ENCODE measurements around the gene GRIN2A. TPM values are rescaled to one million over a fixed set of nuclear protein-coding genes. Genes with fewer than 3 reads are reported as not detected.

The GRIN2A gene
- total and polyA plus RNA-seq, 2 experiments from 2014 or later: 0.05 to 1.6 TPM

DNA sequence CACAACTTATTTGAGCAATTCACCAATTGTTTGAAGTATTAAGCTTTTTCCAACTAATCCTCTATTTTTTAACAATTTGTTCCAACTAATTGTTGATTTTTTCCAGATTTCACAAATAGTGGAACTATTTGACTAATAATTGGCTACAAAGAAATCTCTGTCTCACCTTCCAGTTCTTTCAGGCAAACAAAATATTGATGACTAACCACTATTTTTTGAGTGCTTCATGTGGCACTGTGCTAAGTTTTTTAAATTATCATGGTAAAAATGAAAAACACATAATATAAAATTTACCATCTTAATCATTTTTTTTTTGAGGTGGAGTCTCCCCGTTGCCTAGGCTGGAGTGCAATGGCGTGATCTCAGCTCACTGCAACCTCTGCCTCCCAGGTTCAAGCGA is 24.6 kb upstream of the GRIN2A start:
- H3K4me1 ChIP-seq (ENCODE audit: insufficient read depth): no peaks in the 10 kb centered on the region
- no peak overlapping the region for H3K27ac ChIP-seq
- H3K79me2 ChIP-seq: no peaks in the 10 kb centered on the region
- no peak for DNase-seq (ENCODE audit: low spot score)
- H2AFZ ChIP-seq: no peak overlapping the region
- no peaks in the 10 kb centered on the region for H3K27me3 ChIP-seq
- H4K20me1 ChIP-seq (ENCODE audit: insufficient read depth, poor library complexity, severe bottlenecking): no peaks in the 10 kb centered on the region
- H3K4me2 ChIP-seq: no peak overlapping the region
- 91% methylated on average over 3 of the region's 3 CpGs for WGBS (ENCODE audit: low lambda C conversion rate, missing lambda C conversion rate)
- no peak overlapping the region for H3K4me3 ChIP-seq
- H3K36me3 ChIP-seq (replicated peaks; ENCODE audit: insufficient read depth, low read depth): no peaks in the 10 kb centered on the region
- no peaks in the 10 kb centered on the region for H3K9me3 ChIP-seq (ENCODE audit: low read depth)
- H3K9me2 ChIP-seq (replicated peaks; ENCODE audit: insufficient read depth): no peaks in the 10 kb centered on the region
- TF ChIP-seq, protein P1, sequence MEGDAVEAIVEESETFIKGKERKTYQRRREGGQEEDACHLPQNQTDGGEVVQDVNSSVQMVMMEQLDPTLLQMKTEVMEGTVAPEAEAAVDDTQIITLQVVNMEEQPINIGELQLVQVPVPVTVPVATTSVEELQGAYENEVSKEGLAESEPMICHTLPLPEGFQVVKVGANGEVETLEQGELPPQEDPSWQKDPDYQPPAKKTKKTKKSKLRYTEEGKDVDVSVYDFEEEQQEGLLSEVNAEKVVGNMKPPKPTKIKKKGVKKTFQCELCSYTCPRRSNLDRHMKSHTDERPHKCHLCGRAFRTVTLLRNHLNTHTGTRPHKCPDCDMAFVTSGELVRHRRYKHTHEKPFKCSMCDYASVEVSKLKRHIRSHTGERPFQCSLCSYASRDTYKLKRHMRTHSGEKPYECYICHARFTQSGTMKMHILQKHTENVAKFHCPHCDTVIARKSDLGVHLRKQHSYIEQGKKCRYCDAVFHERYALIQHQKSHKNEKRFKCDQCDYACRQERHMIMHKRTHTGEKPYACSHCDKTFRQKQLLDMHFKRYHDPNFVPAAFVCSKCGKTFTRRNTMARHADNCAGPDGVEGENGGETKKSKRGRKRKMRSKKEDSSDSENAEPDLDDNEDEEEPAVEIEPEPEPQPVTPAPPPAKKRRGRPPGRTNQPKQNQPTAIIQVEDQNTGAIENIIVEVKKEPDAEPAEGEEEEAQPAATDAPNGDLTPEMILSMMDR (IDR thresholded peaks at IDR 0.05; ENCODE audit: poor library complexity): no peak
- TF ChIP-seq EZH2phosphoT487 (IDR thresholded peaks at IDR 0.05; ENCODE audit: low read depth, severe bottlenecking, unreplicated experiment) (no peak), EZH2 (IDR thresholded peaks at IDR 0.05; ENCODE audit: borderline replicate concordance) (no peak)

DNA sequence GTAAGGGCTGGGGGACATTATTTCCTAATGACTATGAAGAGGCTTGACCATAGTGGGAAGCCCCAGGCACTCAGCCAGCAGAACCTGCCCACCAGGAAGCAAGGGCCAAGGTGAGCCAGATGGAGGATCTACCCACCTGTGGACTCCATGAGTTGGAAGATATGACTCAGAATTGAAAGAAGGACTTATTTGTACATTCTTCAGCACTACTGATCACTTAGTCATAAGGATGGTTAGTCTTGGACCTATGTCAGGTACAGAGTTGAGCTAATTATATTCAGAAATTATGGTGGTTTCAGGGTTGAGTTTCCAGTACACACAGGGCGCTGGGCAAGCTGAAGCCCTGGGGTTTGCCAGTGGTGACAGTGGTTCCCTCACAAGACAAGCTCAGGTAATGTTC is 24.0 kb upstream of the GRIN2A start:
- H3K36me3 ChIP-seq (replicated peaks; ENCODE audit: insufficient read depth, low read depth): no peaks in the 10 kb centered on the region
- DNase-seq (ENCODE audit: low spot score): no peak
- WGBS (ENCODE audit: low lambda C conversion rate, missing lambda C conversion rate): 100% methylated on average over 1 of the region's 1 CpG
- H3K79me2 ChIP-seq: no peaks in the 10 kb centered on the region
- H3K27ac ChIP-seq: no peak overlapping the region
- H4K20me1 ChIP-seq (ENCODE audit: insufficient read depth, poor library complexity, severe bottlenecking): no peaks in the 10 kb centered on the region
- TF ChIP-seq EZH2 (IDR thresholded peaks at IDR 0.05; ENCODE audit: borderline replicate concordance) (no peak), EZH2phosphoT487 (IDR thresholded peaks at IDR 0.05; ENCODE audit: low read depth, severe bottlenecking, unreplicated experiment) (no peak)
- TF ChIP-seq, protein P1 (IDR thresholded peaks at IDR 0.05; ENCODE audit: poor library complexity): no peak
- no peak overlapping the region for H3K4me2 ChIP-seq
- H3K4me1 ChIP-seq (ENCODE audit: insufficient read depth): no peaks in the 10 kb centered on the region
- H3K9me2 ChIP-seq (replicated peaks; ENCODE audit: insufficient read depth): no peaks in the 10 kb centered on the region
- no peaks in the 10 kb centered on the region for H3K27me3 ChIP-seq
- H3K4me3 ChIP-seq: no peak overlapping the region
- H3K9me3 ChIP-seq (ENCODE audit: low read depth): no peaks in the 10 kb centered on the region
- H2AFZ ChIP-seq: no peak overlapping the region

DNA sequence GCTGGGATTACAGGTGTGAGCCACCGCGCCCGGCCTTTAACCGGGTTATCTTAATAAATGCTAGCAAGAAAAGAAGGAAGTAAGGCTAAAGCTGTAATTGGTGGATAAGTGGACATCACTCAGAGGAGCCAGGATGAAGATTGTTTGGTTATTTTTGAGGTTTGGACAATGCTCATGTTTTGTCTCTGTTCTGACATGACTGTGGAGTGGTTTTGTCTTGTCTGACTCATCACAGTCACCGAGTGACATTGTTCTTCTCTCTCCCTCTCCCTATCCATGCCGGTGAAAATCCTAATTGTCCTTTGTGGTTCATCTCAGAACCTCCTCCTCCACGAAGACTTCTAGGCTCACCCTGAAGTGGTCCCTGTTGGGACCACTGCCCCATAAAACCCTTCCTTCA is 23.5 kb upstream of the GRIN2A start:
- H3K36me3 ChIP-seq (replicated peaks; ENCODE audit: insufficient read depth, low read depth): no peaks in the 10 kb centered on the region
- H3K4me2 ChIP-seq: no peak overlapping the region
- no peaks in the 10 kb centered on the region for H3K4me1 ChIP-seq (ENCODE audit: insufficient read depth)
- no peaks in the 10 kb centered on the region for H3K9me3 ChIP-seq (ENCODE audit: low read depth)
- H4K20me1 ChIP-seq (ENCODE audit: insufficient read depth, poor library complexity, severe bottlenecking): no peaks in the 10 kb centered on the region
- H3K4me3 ChIP-seq: no peak overlapping the region
- H3K27ac ChIP-seq: no peak overlapping the region
- 96% methylated on average over 7 of the region's 7 CpGs for WGBS (ENCODE audit: low lambda C conversion rate, missing lambda C conversion rate)
- no peaks in the 10 kb centered on the region for H3K27me3 ChIP-seq
- H3K79me2 ChIP-seq: no peaks in the 10 kb centered on the region
- H2AFZ ChIP-seq: no peak overlapping the region
- TF ChIP-seq, protein P1 (IDR thresholded peaks at IDR 0.05; ENCODE audit: poor library complexity): no peak
- no peak for TF ChIP-seq EZH2phosphoT487 (IDR thresholded peaks at IDR 0.05; ENCODE audit: low read depth, severe bottlenecking, unreplicated experiment)
- no peak for TF ChIP-seq EZH2 (IDR thresholded peaks at IDR 0.05; ENCODE audit: borderline replicate concordance)
- DNase-seq (ENCODE audit: low spot score): no peak
- no peaks in the 10 kb centered on the region for H3K9me2 ChIP-seq (replicated peaks; ENCODE audit: insufficient read depth)

DNA sequence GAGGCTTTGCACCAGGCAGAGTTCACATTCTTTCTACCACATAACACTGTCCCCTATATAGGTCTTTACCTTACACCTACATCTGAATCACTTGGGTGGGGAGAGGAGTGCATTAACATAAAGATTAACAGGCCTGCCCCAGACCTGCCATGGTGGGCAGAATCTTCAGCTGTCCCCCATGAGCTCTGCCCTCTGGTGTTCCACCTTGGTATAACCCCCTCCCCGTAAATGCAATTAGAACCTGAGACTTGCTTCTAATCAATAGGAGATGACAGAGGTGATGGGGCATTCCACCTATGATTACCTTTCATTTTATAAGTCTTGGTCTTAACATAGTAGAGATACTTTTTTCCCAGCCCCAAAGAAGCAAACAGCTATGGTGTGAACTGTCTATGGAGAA is 20.4 kb upstream of the GRIN2A start:
- no peaks in the 10 kb centered on the region for H3K9me2 ChIP-seq (replicated peaks; ENCODE audit: insufficient read depth)
- H4K20me1 ChIP-seq (ENCODE audit: insufficient read depth, poor library complexity, severe bottlenecking): no peaks in the 10 kb centered on the region
- no peaks in the 10 kb centered on the region for H3K36me3 ChIP-seq (replicated peaks; ENCODE audit: insufficient read depth, low read depth)
- H3K27ac ChIP-seq: no peak overlapping the region
- no peak for TF ChIP-seq EZH2phosphoT487 (IDR thresholded peaks at IDR 0.05; ENCODE audit: low read depth, severe bottlenecking, unreplicated experiment)
- TF ChIP-seq, protein P1 (IDR thresholded peaks at IDR 0.05; ENCODE audit: poor library complexity): no peak
- no peak for TF ChIP-seq EZH2 (IDR thresholded peaks at IDR 0.05; ENCODE audit: borderline replicate concordance)
- no peak for DNase-seq (ENCODE audit: low spot score)
- H3K4me1 ChIP-seq (ENCODE audit: insufficient read depth): no peaks in the 10 kb centered on the region
- no peaks in the 10 kb centered on the region for H3K9me3 ChIP-seq (ENCODE audit: low read depth)
- no peak overlapping the region for H2AFZ ChIP-seq
- H3K4me3 ChIP-seq: no peak overlapping the region
- no peak overlapping the region for H3K4me2 ChIP-seq
- WGBS (ENCODE audit: low lambda C conversion rate, missing lambda C conversion rate): 86% methylated on average over 1 of the region's 1 CpG
- no peaks in the 10 kb centered on the region for H3K27me3 ChIP-seq
- no peaks in the 10 kb centered on the region for H3K79me2 ChIP-seq

Data from hepatocyte (in vitro differentiated cells).